H1 (cell line): ENCODE results near the gene CBX4. TPM values are rescaled to one million over a fixed set of nuclear protein-coding genes. Genes with fewer than 3 reads are reported as not detected.

Experiments
- CTCF ChIA-PET: fragments of 300-600 bp; sonication (Branson Sonifier 250); formaldehyde crosslinking; loops from one replicate; lab custom pipeline; 2021; ENCODE audit not compliant: partially characterized antibody; lab: Charles Lee
- POLR2A ChIA-PET: fragments of 300-600 bp; sonication (Branson Sonifier 250); formaldehyde crosslinking; loops from one replicate; lab custom pipeline; 2021; ENCODE audit warnings: inconsistent platforms; ENCODE audit not compliant: partially characterized antibody; lab: Charles Lee
- DNase-seq, 2 experiments: peaks; one replicate each; pipeline versions ENCODE4 v3.0.0 to v3.0.0-alpha.2; 2010 to 2022; ENCODE audit warnings: low spot score in 2 of 2, low read depth in 1 of 2, mixed read lengths in 1 of 2
- FAIRE-seq: peaks from 2 replicates; lab custom pipeline; 2011; peaks lifted over from hg19 to GRCh38; lab: Jason Lieb, UNC
- H2AFZ ChIP-seq: 2 replicates; pipeline ENCODE4 v1.8.1; 2012; ENCODE audit warnings: low read length, inconsistent platforms
- H2AK5ac ChIP-seq: 2 replicates; pipeline ENCODE4 v1.6.1; 2013; ENCODE audit warnings: low read depth, low read length
- H2BK120ac ChIP-seq: replicated peaks from 2 replicates; pipeline ENCODE3; 2013; ENCODE audit warnings: low read depth, low read length, inconsistent platforms
- H2BK12ac ChIP-seq: 2 replicates; pipeline ENCODE4 v1.6.1; 2013; ENCODE audit warnings: low read depth, low read length
- H2BK15ac ChIP-seq: 2 replicates; pipeline ENCODE4 v1.6.1; 2013; ENCODE audit warnings: low read length
- H2BK20ac ChIP-seq: 2 replicates; pipeline ENCODE4 v1.6.1; 2013; ENCODE audit warnings: low read length
- H2BK5ac ChIP-seq: 2 replicates; pipeline ENCODE4 v1.6.1; 2013; ENCODE audit warnings: low read depth, low read length
- H3K14ac ChIP-seq: 2 replicates; pipeline ENCODE4 v1.6.1; 2013; ENCODE audit warnings: inconsistent platforms; ENCODE audit not compliant: insufficient read length
- H3K18ac ChIP-seq: 2 replicates; pipeline ENCODE4 v1.6.1; 2013; ENCODE audit warnings: low read length; ENCODE audit errors: extremely low read depth
- H3K23ac ChIP-seq: 2 replicates; pipeline ENCODE4 v1.6.1; 2013; ENCODE audit warnings: inconsistent platforms; ENCODE audit not compliant: insufficient read length
- H3K23me2 ChIP-seq: 2 replicates; pipeline ENCODE4 v1.6.1; 2013; ENCODE audit warnings: low read depth, low read length
- H3K27ac ChIP-seq: 2 replicates; pipeline ENCODE4 v1.6.1; 2011; ENCODE audit warnings: low read depth, low read length, inconsistent platforms
- H3K27me3 ChIP-seq, 4 experiments: replicated peaks in 1 of 4; 1 replicate in 1 of 4; 2 replicates in 3 of 4; pipeline versions ENCODE4 v1.6.1 to v1.8.1; 2011 to 2013; ENCODE audit warnings: low read length in 3 of 4, mild to moderate bottlenecking in 3 of 4, inconsistent platforms in 2 of 4, mixed read lengths in 2 of 4, moderate library complexity in 1 of 4; ENCODE audit not compliant: control insufficient read depth in 3 of 4, insufficient read depth in 3 of 4; ENCODE audit errors: extremely low read depth in 1 of 4
- H3K36me3 ChIP-seq, 4 experiments: 2 replicates each; pipeline versions ENCODE4 v1.6.1 to v1.8.1; 2011 to 2013; ENCODE audit warnings: mild to moderate bottlenecking in 4 of 4, low read length in 3 of 4, moderate library complexity in 2 of 4, control low read depth in 1 of 4, inconsistent platforms in 1 of 4; ENCODE audit not compliant: insufficient read depth in 4 of 4, control insufficient read depth in 2 of 4
- H3K4ac ChIP-seq: replicated peaks from 2 replicates; pipeline ENCODE3; 2013; ENCODE audit warnings: low read length, low read depth, mixed read lengths, inconsistent platforms; ENCODE audit not compliant: insufficient read length
- H3K4me1 ChIP-seq, 4 experiments: replicated peaks in 1 of 4; 1 replicate in 1 of 4; 2 replicates in 3 of 4; pipeline versions ENCODE4 v1.6.1 to v1.8.1; 2011 to 2013; ENCODE audit warnings: low read length in 3 of 4, inconsistent platforms in 2 of 4, mixed read lengths in 1 of 4; ENCODE audit not compliant: insufficient read depth in 4 of 4, control insufficient read depth in 3 of 4
- H3K4me2 ChIP-seq, 2 experiments: 2 replicates each; pipeline versions ENCODE4 v1.6.1 to v1.8.1; 2011 to 2013; ENCODE audit warnings: low read depth in 2 of 2, low read length in 2 of 2, control low read depth in 1 of 2, inconsistent platforms in 1 of 2, mild to moderate bottlenecking in 1 of 2; ENCODE audit not compliant: insufficient read depth in 1 of 2
- H3K4me3 ChIP-seq, 4 experiments: fragments of 200-600, 300-600 bp in 1 of 4; sonication (generic), shearing (Covaris generic), sonication (Bioruptor Twin) in 1 of 4; 2 replicates each; pipeline versions ENCODE4 v1.5.1 to v1.8.1; 2011 to 2016; ENCODE audit warnings: low read length in 4 of 4, low read depth in 3 of 4, control low read depth in 2 of 4, inconsistent platforms in 2 of 4, mild to moderate bottlenecking in 2 of 4, mixed read lengths in 1 of 4, moderate library complexity in 1 of 4; ENCODE audit not compliant: insufficient read depth in 2 of 4; ENCODE audit errors: extremely low read depth in 1 of 4
- H3K56ac ChIP-seq: replicated peaks from 2 replicates; pipeline ENCODE3; 2013; ENCODE audit warnings: low read depth, mild to moderate bottlenecking, mixed read lengths, low read length, inconsistent platforms; ENCODE audit not compliant: insufficient read length
- H3K79me1 ChIP-seq: 2 replicates; pipeline ENCODE4 v1.6.1; 2013; ENCODE audit warnings: low read depth, low read length, control low read depth
- H3K79me2 ChIP-seq, 2 experiments: 2 replicates each; pipeline versions ENCODE4 v1.6.1 to v1.8.1; 2012 to 2013; ENCODE audit warnings: low read length in 2 of 2, mild to moderate bottlenecking in 2 of 2, inconsistent platforms in 1 of 2; ENCODE audit not compliant: insufficient read depth in 2 of 2, control insufficient read depth in 1 of 2
- H3K9ac ChIP-seq, 4 experiments: replicated peaks in 1 of 4; 1 replicate in 1 of 4; 2 replicates in 3 of 4; pipeline versions ENCODE4 v1.6.1 to v1.8.1; 2011 to 2013; ENCODE audit warnings: low read depth in 3 of 4, low read length in 3 of 4, control low read depth in 2 of 4, mild to moderate bottlenecking in 2 of 4, moderate library complexity in 2 of 4, inconsistent platforms in 1 of 4; ENCODE audit errors: extremely low read depth in 1 of 4
- H3K9me3 ChIP-seq, 2 experiments: 2 replicates each; pipeline versions ENCODE4 v1.6.1 to v1.8.1; 2012 to 2013; ENCODE audit warnings: mild to moderate bottlenecking in 2 of 2, moderate library complexity in 2 of 2, control low read depth in 1 of 2, inconsistent platforms in 1 of 2, low read depth in 1 of 2, low read length in 1 of 2, mixed read lengths in 1 of 2; ENCODE audit not compliant: insufficient read depth in 2 of 2
- H4K20me1 ChIP-seq, 2 experiments: replicated peaks in 1 of 2; 2 replicates each; pipeline versions ENCODE3 to v1.8.1; 2011 to 2013; ENCODE audit warnings: inconsistent platforms in 2 of 2, low read length in 2 of 2, mild to moderate bottlenecking in 1 of 2; ENCODE audit not compliant: insufficient read depth in 2 of 2, control insufficient read depth in 1 of 2
- H4K5ac ChIP-seq: 2 replicates; pipeline ENCODE4 v1.6.1; 2013; ENCODE audit warnings: low read length, low read depth, mixed read lengths, inconsistent platforms; ENCODE audit not compliant: insufficient read length
- H4K8ac ChIP-seq: 2 replicates; pipeline ENCODE4 v1.8.0; 2013; ENCODE audit warnings: mild to moderate bottlenecking, moderate library complexity, low read length, inconsistent platforms; ENCODE audit not compliant: insufficient read depth; ENCODE audit errors: extremely low read depth
- H4K91ac ChIP-seq: replicated peaks from 2 replicates; pipeline ENCODE3; 2013; ENCODE audit warnings: low read length, mixed read lengths, inconsistent platforms; ENCODE audit not compliant: insufficient read length
- CREB1 ChIP-seq: IDR thresholded peaks from 2 replicates; pipeline ENCODE4 v1.6.1; 2012; ENCODE audit warnings: inconsistent platforms
- EZH2 ChIP-seq: fragments of 200-600 bp; sonication (generic); IDR thresholded peaks from 2 replicates; pipeline ENCODE4 v1.7.1; 2012; ENCODE audit warnings: low read depth, mild to moderate bottlenecking, moderate library complexity, low read length, inconsistent platforms; ENCODE audit not compliant: severe bottlenecking
- NANOG ChIP-seq: IDR thresholded peaks from 2 replicates; pipeline ENCODE4 v1.6.1; 2011; ENCODE audit warnings: low read length, low read depth, mild to moderate bottlenecking, inconsistent platforms; ENCODE audit not compliant: insufficient read depth, poor library complexity, severe bottlenecking
- PHF8 ChIP-seq: fragments of 200-600 bp; sonication (generic); conservative IDR thresholded peaks from 2 replicates; pipeline ENCODE4 v1.7.1; 2012; ENCODE audit warnings: low read depth, mild to moderate bottlenecking, inconsistent platforms, low read length, moderate library complexity
- POU5F1 ChIP-seq: IDR thresholded peaks from 2 replicates; pipeline ENCODE4 v1.6.1; 2011; ENCODE audit warnings: low read depth, mild to moderate bottlenecking, low read length, moderate library complexity
- RAD21 ChIP-seq, 2 experiments: IDR thresholded peaks in 1 of 2; conservative IDR thresholded peaks in 1 of 2; 2 replicates each; pipeline ENCODE4 v1.6.1; 2011; ENCODE audit warnings: low read depth in 2 of 2, low read length in 2 of 2, improper control_type of control experiment in 1 of 2, inconsistent platforms in 1 of 2, mild to moderate bottlenecking in 1 of 2, moderate library complexity in 1 of 2
- RNF2 ChIP-seq: fragments of 200-900, 300-1000 bp; sonication (generic); IDR thresholded peaks from 2 replicates; pipeline ENCODE4 v1.7.1; 2016; ENCODE audit warnings: borderline replicate concordance, low read depth, mild to moderate bottlenecking, antibody characterized with exemption, low read length; ENCODE audit not compliant: poor library complexity, severe bottlenecking; ENCODE audit errors: missing control alignments
- TAF7 ChIP-seq: optimal IDR thresholded peaks from 2 replicates; pipeline ENCODE3; 2011; ENCODE audit warnings: low read depth, mild to moderate bottlenecking, inconsistent platforms, low read length, moderate library complexity, borderline replicate concordance
- TEAD4 ChIP-seq: IDR thresholded peaks from 2 replicates; pipeline ENCODE4 v1.6.1; 2012; ENCODE audit warnings: low read depth, low read length, inconsistent platforms, mixed read lengths
- WGBS, 2 experiments: shearing (Covaris generic) in 1 of 2; methylation state at CpG; one replicate each; pipeline versions ENCODE4 v1.1.6 to v1.1.7; 2013 to 2015; ENCODE audit warnings: low lambda C conversion rate in 2 of 2, mixed read lengths in 2 of 2, inconsistent platforms in 1 of 2, low coverage in 1 of 2, missing lambda C conversion rate in 1 of 2; ENCODE audit not compliant: insufficient replicate concordance in 2 of 2, insufficient coverage in 1 of 2, insufficient read length in 1 of 2; ENCODE audit errors: extremely low coverage in 1 of 2, missing lambda C conversion rate in 1 of 2; 5-methylcytosine and 5-hydroxymethylcytosine counted together
- polyA plus RNA-seq, 7 experiments: library from polyadenylated mRNA; depleted of rRNA in 3 of 7; stranded (reverse) in 5 of 7; unstranded in 2 of 7; fragments of >200 nt in 5 of 7; fragments of 200-250 nt in 2 of 7; gene quantifications; 1 replicate in 5 of 7; 2 replicates in 1 of 7; 4 replicates in 1 of 7; pipeline versions ENCODE4 v1.2.1 to v1.2.3, GENCODE V29; 2011 to 2013; ENCODE audit warnings: missing spikeins in 2 of 7, mixed read lengths in 2 of 7
- total RNA-seq: library from RNA; stranded (reverse); fragmentation: NEBNext Ultra II Directional; extraction: Animal tissue kit (Norgen Biotek cat#: 25700); gene quantifications from 2 replicates; pipeline ENCODE4 v1.2.1, GENCODE V29; 2021

The CBX4 gene
- total and polyA plus RNA-seq, 2 of the 8 experiments (the other 6 are each of a cell fraction or from before 2014, with no cell fraction given): 1.8 to 4.0 TPM

DNA sequence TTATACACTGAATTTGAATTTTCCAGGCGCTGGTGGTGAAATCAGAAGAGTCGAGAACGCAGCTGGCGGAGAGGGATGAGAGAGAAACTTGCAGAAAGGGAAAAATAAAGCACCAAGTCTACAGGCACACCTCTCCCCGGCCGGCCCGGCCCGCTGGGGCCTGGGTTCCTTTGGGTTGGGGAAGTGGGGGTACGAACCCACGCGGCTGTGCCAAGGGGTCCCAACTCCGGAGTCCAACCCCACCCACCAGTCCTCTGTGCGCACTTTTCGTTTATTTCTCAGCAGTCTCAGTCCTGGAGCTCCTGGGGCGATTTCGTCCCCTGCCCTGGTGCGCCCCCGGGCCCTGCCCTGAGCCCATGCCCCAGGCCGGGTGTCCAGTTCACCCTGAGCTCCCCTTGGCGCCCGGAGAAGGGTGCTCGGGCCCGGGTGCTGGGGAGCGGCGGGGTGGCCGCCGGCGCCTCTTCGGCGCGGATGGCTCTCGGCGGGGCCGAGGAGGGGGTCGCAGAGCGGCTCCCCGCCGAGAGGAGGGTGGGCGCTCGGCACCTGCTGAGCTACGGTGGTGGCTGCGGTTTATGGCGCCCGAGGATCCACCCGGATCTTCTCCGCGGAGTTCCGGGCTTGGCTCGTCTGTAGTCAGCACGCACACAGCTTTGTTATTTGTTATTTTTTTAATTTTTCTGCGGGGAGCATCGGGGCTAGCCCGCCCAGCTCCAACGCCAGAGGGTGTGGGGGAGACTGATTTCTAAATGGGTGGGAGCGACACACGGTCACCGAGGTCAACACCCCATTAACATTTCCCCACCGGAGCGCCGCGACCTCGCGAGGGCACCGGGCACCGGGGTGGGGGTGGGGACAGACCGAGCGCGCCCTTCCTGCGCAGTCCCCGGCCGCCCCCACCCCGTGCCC is 26.6 kb downstream of the CBX4 start:
- no peak overlapping the region for H2BK5ac ChIP-seq
- peaks cover 0 to 41% (median 35%) of the 10 kb centered on the region in 4 experiments; a peak in 6 of 7 replicates for H3K4me1 ChIP-seq
- H3K18ac ChIP-seq: no peak overlapping the region; the same call in 1 of the 2 replicates
- H4K5ac ChIP-seq: no peak overlapping the region
- no peak overlapping the region; the same call in 1 of the 2 replicates for H2AK5ac ChIP-seq
- no peak overlapping the region for H2AFZ ChIP-seq
- peaks cover 86 to 95% (median 93%) of the 10 kb centered on the region in 4 experiments for H3K27me3 ChIP-seq
- H3K56ac ChIP-seq: no peak overlapping the region
- H3K4ac ChIP-seq: no peak overlapping the region
- no peak overlapping the region; the same call in 1 of the 2 replicates for H2BK20ac ChIP-seq
- peak overlapping the region; percentile 51 to 69 for H3K4me2 ChIP-seq
- H3K9ac ChIP-seq: no peak overlapping the region
- no peak overlapping the region for H3K27ac ChIP-seq
- ChIA-PET CTCF (interaction anchor here (0.9 to 19.1 kb wide), 14 partner anchors 9 to 158 kb away, joined by 3 to 576 read pairs (median 6); partner anchors contain the start of gene CBX4), POLR2A (interaction anchor here (0.7 to 24.0 kb wide), 10 partner anchors 9 to 165 kb away, joined by 3 to 374 read pairs (median 8); partner anchors contain the start of genes CBX4 and CBX8)
- no peaks in the 10 kb centered on the region for H3K79me1 ChIP-seq
- 7% methylated on average over 49 of the region's 72 CpGs; no CpG with 5 or more reads in 1 of the 2 experiments for WGBS, 2 experiments
- H3K23me2 ChIP-seq: peaks cover 6% of the 10 kb centered on the region; the same call in 1 of the 2 replicates
- H3K4me3 ChIP-seq: peak overlapping the region in 2 of 4 experiments; percentile 21 to 53; a peak in 6 of 8 replicates
- H3K9me3 ChIP-seq: no peaks in the 10 kb centered on the region
- H2BK15ac ChIP-seq: no peak overlapping the region
- peak overlapping the region; percentile 62; the same call in 1 of the 2 replicates for H2BK12ac ChIP-seq
- H3K79me2 ChIP-seq: no peaks in the 10 kb centered on the region
- H4K8ac ChIP-seq: peak overlapping the region; percentile 93
- no peak overlapping the region for H3K14ac ChIP-seq
- no peak overlapping the region for H2BK120ac ChIP-seq
- H4K91ac ChIP-seq: no peak overlapping the region
- FAIRE-seq (no peak), DNase-seq (peak in 1 of 2 experiments; percentile 56)
- H3K23ac ChIP-seq: no peak overlapping the region
- H3K36me3 ChIP-seq: peaks cover 0 to 15% (median 0%) of the 10 kb centered on the region in 4 experiments; a peak in 1 of 8 replicates
- peaks cover 0 to 18% of the 10 kb centered on the region in 2 experiments for H4K20me1 ChIP-seq
- TF ChIP-seq NANOG (no peak), POU5F1 (no peak), TAF7 (no peak), EZH2 (peak; percentile 94), PHF8 (no peak), RAD21 (IDR thresholded peaks at IDR 0.05 in 1 of 2, conservative IDR thresholded peaks at IDR 0.05 in 1 of 2; ENCODE audit: low read depth in 2 of 2, low read length in 2 of 2) (no peak), CREB1 (no peak), RNF2 (peak; percentile 91), TEAD4 (no peak)
